GM10248 (cell line): ENCODE results near the gene SPATA7.
A peak's percentile ranks its signal among the peaks of the same experiment; 100 is the strongest.
"Not testable (repeated sequence)": the region's sequence is repeated elsewhere in the genome, so short reads cannot be mapped to it uniquely, and the experiment has no call there.

Experiments
- CTCF ChIA-PET: fragments of 300-600 bp; sonication (Branson Sonifier 250); formaldehyde crosslinking; extraction: SDS; loops from one replicate; lab custom pipeline; 2021; ENCODE audit warnings: antibody characterized with exemption; lab: Yijun Ruan, JAX
- POLR2A ChIA-PET: fragments of 350-650 bp; sonication (Branson Sonifier 250); formaldehyde crosslinking; extraction: SDS; loops from one replicate; lab custom pipeline; 2020; ENCODE audit warnings: antibody characterized with exemption; lab: Yijun Ruan, JAX
- DNase-seq: peaks from one replicate; pipeline ENCODE4 v3.0.0; 2012; ENCODE audit errors: extremely low spot score
- TF ChIP-seq, protein P1 (sequence below): IDR thresholded peaks from 2 replicates; pipeline ENCODE4 v1.5.1; 2012; ENCODE audit warnings: mild to moderate bottlenecking, low read depth; ENCODE audit errors: extremely low read depth, missing control alignments, control extremely low read depth

The SPATA7 gene

GRCh38 chr14:88369496-88369895, 16.0 kb upstream of the SPATA7 start:
- POLR2A ChIA-PET, result no interaction called here
- CTCF ChIA-PET, result interaction anchor here (0.9 to 1.4 kb wide), 2 partner anchors 19 to 33 kb away, joined by 3 read pairs; no protein-coding TSS in a partner anchor
- TF ChIP-seq, protein P1, sequence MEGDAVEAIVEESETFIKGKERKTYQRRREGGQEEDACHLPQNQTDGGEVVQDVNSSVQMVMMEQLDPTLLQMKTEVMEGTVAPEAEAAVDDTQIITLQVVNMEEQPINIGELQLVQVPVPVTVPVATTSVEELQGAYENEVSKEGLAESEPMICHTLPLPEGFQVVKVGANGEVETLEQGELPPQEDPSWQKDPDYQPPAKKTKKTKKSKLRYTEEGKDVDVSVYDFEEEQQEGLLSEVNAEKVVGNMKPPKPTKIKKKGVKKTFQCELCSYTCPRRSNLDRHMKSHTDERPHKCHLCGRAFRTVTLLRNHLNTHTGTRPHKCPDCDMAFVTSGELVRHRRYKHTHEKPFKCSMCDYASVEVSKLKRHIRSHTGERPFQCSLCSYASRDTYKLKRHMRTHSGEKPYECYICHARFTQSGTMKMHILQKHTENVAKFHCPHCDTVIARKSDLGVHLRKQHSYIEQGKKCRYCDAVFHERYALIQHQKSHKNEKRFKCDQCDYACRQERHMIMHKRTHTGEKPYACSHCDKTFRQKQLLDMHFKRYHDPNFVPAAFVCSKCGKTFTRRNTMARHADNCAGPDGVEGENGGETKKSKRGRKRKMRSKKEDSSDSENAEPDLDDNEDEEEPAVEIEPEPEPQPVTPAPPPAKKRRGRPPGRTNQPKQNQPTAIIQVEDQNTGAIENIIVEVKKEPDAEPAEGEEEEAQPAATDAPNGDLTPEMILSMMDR, result no peak
- DNase-seq, result no peak

GRCh38 chr14:88379706-88380343, 5.6 kb upstream of the SPATA7 start:
- no peak for DNase-seq
- ChIA-PET POLR2A (no interaction called here), CTCF (interaction anchor here (0.7 to 3.9 kb wide), 9 partner anchors 10 to 574 kb away, joined by 3 to 30 read pairs (median 3); no protein-coding TSS in a partner anchor)
- TF ChIP-seq, protein P1, result no peak

DNA sequence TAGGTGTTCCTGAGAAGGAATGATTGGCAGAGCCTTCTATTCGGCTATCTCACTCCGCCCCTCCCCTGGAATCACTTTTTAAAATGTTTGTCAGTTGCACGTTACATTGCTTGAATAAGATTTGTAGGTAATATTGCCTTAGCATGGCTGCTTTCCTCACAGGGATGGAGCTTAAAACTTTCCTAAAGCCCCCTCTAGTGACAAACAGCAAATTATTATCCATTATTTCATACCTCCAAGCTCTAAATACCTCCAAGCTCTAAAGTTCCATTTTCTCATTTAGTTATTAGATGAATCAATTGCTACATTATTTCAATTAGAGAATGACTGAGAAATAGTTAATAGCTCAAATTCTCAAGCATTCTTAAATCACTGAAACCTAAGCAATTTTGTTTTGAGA, 5.1 kb upstream of the SPATA7 start:
- TF ChIP-seq, protein P1, result peak; percentile 18
- ChIA-PET POLR2A (no interaction called here), CTCF (interaction anchor here (0.7 to 3.9 kb wide), 9 partner anchors 9 to 575 kb away, joined by 3 to 30 read pairs (median 3); no protein-coding TSS in a partner anchor)
- peak; percentile 13 for DNase-seq

GRCh38 chr14:88381634-88382033, 3.8 kb upstream of the SPATA7 start:
- POLR2A ChIA-PET, DNase-seq: not testable (repeated sequence)
- CTCF ChIA-PET, result interaction anchor here (1.1 to 3.9 kb wide), 3 partner anchors 11 to 437 kb away, joined by 3 to 30 read pairs (median 3); no protein-coding TSS in a partner anchor

DNA sequence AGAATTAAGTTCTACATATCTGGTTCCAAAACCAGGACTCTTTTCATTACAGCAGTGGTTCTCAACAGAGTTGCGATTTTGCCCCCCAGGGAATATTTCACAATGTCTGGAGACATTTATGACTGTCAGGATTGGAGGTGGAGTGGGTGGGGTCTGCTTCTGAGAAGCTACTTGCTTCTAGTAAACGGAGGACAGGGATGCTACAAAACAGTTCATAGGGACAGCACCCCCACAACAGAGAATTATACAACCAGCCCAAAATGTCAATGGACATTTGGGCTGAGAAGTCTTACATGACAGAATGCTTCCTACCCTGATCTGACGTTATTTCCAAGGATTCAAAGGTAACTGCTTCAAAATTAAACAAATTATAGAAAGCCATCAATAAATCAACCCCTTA, 739 bp upstream of the SPATA7 start:
- CTCF ChIA-PET, result interaction anchor here (1.6 kb wide), 1 partner anchor 195 kb away, joined by 4 read pairs; no protein-coding TSS in a partner anchor
- no peak for DNase-seq
- TF ChIP-seq, protein P1, result no peak
- POLR2A ChIA-PET, result no interaction called here

GRCh38 chr14:88386256-88386794, 868 bp downstream of the SPATA7 start:
- DNase-seq, result peak; percentile 5
- CTCF ChIA-PET, result interaction anchor here (1.2 to 1.6 kb wide), 2 partner anchors 9 to 197 kb away, joined by 4 read pairs; no protein-coding TSS in a partner anchor
- POLR2A ChIA-PET, result no interaction called here
- TF ChIP-seq, protein P1, result no peak
